HG03571 (cell line): Measurements from ENCODE around the gene CFAP97D1.
"Not testable (repeated sequence)": the region's sequence is repeated elsewhere in the genome, so short reads cannot be mapped to it uniquely, and the experiment has no call there.

Source experiments
- ATAC-seq: cut with Tn5 transposase; IDR thresholded peaks from one replicate; pipeline ENCODE4 v1.9.1; 2021; ENCODE audit not compliant: unreplicated experiment

The CFAP97D1 gene

DNA sequence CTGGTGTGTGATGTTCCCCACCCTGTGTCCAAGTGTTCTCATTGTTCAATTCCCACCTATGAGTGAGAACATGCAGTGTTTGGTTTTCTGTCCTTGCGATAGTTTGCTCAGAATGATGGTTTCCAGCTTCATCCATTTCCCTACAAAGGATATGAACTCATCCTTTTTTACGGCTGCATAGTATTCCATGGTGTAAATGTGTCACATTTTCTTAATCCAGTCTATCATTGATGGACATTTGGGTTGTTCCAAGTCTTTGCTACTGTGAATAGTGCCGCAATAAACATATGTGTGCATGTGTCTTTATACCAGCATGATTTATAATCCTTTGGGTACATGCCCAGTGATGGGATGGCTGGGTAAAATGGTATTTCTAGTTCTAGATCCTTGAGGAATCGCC lies 12.4 kb downstream of the CFAP97D1 start:
- ATAC-seq = not testable (repeated sequence)

DNA sequence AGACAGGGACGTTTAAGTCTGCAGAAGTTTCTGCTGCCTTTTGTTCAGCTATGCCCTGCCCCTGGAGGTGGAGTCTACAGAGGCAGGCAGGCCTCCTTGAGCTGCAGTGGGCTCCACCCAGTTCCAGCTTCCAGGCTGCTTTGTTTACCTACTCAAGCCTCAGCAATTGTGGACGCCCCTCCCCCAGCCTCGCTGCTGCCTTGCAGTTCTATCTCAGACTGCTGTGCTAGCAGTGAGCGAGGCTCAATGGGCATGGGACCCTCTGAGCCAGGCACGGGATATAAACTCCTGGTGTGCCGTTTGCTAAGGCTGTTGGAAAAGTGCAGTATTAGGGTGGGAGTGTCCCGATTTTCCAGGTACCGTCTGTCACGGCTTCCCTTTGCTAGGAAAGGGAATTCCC lies 17.8 kb downstream of the CFAP97D1 start:
- not testable (repeated sequence) for ATAC-seq

DNA sequence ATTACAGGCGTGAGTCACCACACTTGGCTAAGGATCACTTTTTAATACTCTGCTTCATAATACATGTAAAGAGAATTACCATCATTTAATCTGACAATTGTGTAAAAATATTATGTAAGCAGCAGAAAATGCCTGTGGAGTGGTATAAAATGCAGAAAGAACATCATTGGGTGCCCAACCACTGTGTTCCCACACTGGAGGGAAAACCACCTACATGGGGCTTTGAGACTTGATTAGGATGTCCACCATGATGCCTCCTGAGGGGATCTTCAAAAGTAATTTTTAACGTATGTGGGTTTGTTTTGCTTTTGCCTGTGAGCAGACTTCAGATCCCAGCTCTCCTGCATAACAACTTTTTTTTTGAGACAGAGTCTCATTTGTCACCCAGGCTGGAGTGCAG lies 18.8 kb downstream of the CFAP97D1 start:
- no peak for ATAC-seq

DNA sequence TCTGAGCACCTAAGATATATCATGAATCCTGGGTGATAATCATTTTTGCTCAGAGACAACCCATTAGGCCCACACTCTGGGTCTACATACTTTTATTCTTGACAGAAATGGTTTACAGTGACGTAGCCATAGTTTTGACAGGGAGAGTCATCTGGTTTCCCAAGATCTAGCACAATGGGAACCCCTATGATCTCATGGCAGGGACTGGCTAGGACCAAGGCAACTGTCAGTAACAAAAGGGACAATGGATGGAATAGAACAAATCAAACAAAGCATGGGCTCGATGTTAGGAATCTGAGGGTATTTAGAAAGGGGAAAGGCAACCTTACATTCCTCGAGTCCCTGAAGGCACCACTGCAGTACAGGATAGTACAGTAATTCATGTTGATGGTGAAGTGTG lies 20.5 kb downstream of the CFAP97D1 start:
- no peak for ATAC-seq

DNA sequence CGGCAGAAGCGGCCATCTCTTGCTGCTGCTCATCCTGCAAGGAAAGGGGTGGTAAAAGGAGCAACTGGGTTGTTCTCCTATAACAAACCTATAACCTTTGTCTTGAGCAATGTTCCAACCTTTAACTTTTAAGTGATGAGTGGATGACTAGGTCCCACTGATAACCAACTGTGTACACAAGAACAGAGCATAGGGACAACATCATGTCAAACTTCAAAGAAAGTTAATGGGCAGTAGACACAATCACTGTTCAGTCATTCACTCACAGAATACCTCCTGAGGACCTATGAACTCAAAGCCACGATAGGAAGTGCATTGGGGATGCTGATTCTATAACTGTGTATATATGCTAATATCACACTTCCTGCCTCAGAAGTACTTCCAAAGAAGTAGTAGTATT lies 21.6 kb downstream of the CFAP97D1 start:
- no peak for ATAC-seq

DNA sequence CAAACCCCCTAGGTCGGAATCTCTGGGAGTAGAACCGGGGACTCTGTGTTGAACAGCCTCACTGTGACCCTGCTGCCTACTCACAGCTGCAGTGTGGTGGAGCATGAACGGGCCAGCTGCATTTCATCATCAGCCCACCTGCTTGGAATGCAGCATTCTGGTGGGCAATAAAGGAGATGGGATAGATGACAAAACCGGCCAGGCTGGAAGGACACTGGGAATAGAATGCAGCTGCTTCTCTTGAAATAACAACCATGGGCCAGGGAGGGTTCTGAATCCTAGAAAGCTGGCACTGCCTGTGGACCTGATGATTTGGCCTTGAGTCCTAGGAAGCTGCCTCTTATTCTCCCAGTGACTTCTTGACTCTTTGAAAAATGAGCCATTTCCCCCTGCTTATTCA lies 23.5 kb downstream of the CFAP97D1 start:
- ATAC-seq = no peak

DNA sequence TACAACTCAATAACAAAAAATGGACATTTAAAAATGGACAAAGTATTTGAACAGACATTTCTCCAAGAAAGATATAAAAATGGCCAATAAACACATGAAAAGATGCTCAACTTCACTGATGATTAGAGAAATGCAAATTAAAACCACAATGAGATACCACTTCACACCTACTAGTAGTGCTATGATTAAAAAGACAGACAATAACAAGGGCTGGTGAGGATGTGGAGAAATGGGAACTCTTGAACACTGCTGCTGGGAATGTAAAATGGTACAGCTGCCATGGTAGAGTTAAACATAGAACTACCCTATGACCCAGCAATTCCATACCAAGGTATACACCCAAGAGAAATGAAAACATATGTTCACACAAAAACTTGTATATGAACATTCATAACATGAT lies 24.9 kb downstream of the CFAP97D1 start:
- ATAC-seq = no peak

DNA sequence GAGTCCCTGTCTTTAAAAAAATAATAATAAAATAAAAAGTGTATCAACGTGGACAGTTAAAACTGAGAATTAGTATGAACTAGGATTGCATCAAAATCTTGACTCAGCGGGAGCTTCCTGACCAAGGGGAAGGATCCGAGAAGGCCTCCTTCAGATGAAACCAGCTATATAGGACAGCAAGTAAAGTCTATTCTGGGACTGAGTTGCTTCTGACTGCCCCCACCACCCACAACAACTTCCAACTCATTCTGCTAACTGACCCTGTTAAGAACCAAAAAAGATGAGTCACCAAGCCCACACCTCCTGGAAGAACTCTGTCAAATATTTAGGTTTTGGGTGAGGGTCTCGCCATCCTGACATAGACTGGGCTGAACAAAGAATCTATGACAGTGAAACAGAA lies 27.8 kb downstream of the CFAP97D1 start:
- ATAC-seq = no peak

DNA sequence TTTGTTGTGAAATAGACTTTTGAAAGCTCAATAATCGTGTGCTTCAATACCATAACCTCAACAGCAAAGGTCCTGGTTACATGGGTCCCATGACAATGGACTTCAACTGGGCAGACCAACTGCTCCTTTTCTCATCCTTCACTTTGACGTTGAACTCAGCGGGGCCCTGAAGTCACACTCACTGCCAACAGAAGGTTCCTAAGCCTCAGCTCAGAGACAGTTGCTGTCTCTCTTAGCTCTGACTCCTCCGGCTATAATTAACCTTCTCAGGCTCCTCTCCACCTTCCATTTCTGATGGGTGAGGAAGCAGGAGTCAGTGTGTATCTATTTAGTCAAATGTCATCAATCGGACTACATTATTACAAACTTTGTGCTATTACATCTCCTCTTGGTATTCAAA lies 28.9 kb downstream of the CFAP97D1 start:
- no peak for ATAC-seq

DNA sequence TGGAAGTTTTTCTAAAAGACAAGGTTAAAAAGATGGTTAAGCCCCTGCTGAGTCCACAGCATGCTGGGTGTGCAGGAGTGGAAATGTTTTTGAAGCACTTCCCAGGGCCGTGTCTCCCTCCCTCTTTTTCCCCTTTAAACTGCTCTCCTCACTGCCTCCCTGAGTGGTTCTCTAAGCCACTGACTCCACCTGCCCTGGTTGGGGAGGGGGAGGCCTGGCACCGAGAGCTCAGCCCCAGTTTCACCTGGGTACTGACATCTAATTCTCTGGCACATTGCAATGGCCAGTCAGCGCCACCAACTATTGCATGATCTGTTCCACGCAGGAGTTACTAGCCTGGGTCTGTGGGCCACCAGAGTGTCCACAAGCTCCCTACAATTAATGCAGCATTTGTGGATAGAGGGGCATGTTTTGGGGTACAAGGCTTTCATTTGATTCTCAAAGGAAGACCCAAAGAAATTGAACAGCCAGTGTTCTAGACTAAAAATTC lies 30.0 kb downstream of the CFAP97D1 start:
- ATAC-seq = no peak

DNA sequence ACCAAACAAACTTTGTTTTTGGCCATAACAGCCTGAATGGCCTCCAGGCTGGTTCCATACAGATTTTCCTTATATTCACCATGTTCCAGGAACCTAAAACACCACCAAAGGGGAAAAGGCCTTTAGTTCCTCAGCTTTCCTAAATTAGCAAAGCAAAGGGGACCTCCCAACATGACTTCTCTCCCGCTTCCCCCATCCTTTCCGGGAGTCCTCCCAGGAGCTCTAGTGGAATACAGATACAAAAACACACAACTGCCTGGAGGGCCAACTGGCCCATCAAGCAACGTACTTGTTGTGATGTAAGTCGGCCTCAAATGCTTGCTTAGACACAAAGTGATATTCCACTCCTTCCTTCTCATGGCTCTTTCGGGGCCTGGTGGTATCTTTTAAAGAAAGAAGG lies 30.6 kb downstream of the CFAP97D1 start:
- no peak for ATAC-seq

DNA sequence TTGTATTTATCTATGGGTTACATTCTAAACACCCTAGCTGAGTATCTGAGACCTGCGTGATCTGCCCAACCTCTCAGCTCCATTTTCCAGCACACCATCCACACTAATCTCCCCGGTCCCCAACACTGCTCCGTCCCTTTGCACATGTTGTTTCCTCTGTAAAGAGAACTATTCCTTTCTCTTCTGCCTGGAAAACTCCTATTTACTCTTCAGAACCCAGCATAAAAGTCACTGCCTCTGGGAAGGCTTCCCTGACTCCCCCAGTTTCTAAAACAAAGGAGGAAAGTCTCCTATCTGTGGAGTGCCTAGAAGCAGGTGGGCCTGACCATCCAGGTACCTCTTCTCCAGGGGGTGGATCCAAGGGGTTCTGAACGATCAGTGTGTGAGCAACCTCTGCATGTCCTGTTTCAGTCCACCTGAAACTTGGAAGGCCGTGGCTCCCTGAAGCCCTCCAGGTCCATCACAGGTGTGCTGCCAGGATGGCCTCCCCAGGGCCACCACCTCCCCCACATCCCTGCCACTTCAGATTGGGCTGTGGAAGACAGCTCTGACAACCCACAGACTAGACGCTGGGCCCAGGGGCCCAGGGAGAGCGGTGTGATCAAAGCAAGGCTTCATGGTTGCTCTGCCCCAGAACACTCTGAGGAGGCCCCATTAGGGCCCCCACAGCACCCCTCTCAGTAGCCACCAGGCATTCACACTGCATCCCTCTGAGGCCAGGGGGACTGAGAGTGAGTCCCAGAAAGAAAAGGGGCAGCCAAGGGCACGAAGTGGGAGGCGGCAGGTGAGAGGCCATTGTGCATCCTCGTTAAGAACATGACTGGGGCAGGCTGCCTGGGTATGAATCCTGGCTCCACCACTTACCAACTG lies 32.4 kb downstream of the CFAP97D1 start:
- no peak for ATAC-seq

DNA sequence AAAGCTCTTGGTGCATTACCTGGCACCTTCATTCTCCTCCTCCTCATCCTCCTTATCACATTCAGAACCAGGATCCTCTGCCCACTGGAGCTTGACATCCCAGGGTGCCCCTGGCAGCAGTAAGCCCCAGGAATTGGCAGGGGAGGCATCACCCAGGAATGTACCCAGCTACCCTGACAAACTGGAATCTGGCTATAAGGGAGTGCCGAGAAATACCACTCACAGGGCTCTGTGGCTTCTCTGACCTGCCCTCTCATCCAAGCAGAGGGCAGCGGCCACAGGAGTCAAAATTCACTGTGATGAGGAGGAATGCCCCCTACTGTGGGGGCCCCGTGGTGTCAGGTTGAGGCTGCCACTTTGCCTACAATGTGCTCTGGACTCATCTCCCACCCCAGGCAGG lies 33.2 kb downstream of the CFAP97D1 start:
- no peak for ATAC-seq

DNA sequence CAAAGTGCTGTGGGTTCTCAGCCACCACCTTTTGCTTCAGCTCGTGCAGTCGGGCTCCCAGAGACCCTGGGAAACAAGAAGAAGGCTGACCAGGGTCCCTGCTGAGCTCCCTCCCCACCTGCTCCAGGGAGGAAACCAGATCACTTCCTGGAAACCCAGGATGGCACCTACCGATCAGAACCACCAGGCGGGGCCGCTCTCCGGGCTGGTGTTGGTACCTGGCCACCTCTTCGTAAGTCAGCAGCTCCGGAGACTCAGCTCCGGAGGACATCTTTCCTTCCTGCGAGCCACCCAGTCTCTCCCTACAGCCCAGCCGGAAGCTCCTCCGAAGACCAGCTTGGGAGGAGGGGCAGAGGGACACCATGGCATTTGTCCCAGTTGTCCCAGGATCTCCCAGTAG lies 33.8 kb downstream of the CFAP97D1 start:
- ATAC-seq = no peak

DNA sequence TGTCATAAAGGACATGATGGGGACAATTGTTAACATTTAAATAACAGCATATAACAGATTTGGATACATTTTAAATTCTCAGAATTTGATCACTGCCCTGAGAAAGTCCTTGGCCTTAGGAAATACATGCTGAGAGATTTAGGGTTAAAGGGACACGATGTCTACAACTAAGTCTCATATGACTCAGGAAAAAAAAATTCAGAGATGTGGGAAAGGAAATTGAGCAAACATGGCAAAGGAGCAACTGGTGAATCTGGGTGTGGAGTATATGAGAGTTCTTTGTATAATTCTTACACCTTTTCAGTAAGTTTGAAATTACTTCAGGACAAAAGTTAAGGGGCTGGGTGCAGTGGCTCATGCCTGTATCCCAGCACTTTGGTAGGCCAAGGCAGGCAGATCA lies 34.5 kb downstream of the CFAP97D1 start:
- ATAC-seq = no peak

DNA sequence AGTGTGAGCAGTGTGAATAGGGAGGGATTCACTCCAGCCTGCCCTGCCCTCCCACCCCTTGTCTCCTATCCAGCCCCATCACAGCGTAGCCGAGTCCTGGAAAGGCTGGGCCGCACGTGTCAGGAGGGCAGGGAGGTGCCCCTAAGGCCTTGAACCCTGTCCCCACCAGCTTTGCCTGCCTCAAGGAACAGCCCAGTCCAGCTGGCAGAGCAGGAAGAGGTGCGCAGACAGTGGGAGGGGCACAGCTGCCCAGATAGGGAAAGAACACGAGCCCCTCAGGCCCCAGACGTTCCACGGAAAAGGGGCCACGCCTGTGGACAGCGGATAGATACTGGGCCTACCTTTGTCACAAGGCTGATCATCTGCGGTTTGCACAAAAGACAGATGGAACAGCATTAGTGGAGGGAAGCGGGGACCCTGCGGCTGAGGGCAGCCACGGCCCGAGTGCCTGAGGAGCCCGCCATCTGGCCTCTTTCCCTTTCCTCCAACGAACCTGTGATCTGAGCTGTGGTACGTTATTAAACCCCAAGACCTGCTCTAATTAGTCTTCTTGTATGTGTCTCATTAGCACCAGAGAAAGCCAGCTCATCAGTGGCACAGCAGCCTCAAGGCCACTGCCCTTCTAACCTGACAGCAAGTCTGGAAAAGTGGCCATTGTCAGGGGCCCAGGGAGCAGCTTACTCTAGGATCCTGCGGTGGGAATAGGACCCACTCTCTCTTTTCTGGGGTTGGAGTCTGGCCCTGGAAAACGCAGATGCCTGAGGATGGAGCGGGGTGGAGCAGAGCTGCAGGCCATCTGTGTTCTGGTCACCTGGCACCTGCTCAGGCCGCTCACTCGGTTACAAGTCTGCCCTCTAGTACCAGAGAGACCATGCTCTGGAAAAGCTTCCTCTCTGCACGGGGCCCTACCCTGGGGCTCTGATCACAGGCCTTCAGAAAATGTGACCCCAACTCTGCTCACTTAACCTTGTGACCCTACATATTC lies 36.4 kb downstream of the CFAP97D1 start:
- no peak for ATAC-seq

DNA sequence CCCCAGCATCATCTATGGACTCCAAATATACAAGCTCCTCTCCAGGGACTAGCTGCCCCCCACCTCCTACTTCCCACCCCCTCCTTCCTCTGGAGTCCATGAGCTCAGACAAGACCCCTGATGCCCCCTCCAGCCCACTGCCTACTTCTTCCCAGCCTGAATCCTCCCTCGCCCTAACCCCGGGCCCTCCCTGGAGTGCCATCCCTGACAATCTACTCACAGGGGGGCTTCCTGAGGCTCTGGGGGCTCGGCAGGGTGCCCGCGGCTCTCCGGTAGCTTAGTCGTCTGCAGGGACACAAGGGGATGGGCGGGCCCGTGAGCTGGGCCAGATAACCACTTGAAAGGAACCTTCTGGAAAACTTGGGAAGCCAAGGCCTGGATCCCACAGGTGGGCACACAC lies 37.6 kb downstream of the CFAP97D1 start:
- ATAC-seq = no peak

DNA sequence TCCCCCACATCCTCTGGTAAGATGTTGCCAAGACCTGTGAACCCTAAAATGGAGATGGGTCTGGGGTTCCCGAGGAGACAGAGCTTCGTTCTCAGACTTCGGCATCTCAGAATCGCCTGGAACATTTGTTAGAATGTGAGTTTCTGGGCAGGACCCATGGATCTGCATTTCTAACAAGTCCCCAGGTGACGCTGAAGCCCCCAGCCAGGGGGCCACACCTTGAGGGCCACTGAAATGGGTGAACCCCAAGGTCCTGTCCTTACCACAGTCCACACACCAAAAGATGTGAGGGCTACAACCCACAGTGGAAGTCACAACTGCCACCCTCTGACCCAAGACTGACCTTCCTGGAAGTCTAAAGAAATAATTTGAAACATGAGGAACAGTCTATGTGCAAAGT lies 38.7 kb downstream of the CFAP97D1 start:
- ATAC-seq = no peak

DNA sequence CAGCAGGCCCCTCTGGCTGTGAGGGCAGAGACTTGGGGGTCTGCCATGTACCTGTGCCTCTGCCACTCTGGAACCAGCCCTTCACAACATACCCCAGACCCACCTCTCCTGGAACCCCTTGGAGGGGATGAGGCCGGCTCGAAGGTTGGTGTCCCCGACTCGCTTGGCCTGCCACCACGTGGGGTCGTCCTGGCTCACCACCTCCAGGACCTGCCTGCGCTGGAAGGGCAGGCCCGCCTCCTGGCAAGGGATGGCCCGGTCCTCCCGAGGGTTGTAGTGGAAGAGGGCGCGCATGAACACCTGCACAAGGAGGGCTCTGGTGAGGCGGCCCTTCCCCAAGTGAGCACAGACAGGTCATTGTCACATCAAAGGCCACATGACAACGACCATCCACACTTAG lies 40.5 kb downstream of the CFAP97D1 start:
- no peak for ATAC-seq

DNA sequence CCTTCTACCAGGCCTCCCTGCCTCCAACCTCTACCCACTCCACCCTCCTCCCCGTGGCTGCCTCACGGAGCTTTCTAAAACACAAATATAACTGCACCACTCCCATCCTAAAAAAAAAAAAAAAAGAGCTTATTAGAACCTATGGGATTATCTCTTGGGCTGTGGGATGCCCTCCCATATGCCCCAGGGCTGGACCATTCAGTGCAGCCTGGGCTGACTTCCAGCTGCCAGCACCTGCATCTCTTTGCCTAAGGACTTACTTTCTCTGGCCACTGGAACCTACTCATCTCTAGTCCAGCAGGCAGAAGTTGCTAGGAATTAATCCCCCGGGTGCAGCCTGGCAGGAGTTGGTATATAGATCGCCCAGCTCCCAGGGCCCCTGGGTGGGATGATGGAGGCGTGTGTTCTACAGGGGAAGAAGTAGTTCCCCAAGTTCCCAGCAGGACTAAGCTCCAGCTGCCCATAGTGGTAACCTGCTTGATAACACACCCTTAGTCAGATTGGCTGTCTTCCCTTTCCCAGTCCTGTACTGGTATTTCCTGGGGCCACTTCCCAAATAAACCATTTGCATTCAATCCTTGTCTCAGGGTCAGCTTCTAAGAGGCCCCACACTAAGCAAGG lies 42.4 kb downstream of the CFAP97D1 start:
- ATAC-seq = no peak

DNA sequence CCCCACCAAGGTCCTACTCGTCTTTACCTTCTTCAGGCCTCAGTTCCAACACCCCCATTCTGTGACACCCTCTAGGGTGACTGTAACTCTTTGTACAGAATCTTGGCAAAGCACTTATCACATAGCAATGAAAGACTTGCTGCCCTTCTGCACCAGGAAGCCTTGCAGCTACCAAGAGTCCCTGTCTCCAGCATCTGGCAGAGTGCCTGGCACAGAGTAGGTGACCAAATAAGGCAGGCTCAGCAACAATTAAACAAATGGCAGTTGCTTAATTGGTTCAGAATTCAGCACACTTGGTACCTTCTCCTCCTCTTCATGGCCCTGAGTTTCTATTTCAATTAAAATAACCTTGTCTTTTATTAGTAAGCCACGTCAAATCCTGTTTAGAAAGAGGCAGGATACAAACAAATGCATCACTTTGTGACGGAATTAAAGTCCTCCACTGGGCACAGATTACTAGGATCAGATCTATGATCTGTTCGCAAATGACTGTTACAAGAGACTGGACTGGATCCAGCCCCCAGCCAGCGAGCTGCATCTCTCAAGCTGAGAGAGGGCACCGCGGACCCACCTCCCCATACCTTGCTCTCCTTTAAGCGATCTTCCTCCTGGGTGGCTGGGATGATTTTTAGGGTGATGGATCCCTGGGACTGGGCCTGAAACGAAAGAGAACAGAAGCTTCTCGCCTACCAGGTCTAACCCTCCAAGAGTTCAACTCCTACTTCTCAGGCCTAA lies 43.3 kb downstream of the CFAP97D1 start:
- no peak for ATAC-seq
